Mesenteric fat pad (tissue), 1 donor: Measurements from ENCODE around the gene ZNF512B. TPM values are rescaled to one million over a fixed set of nuclear protein-coding genes. Genes with fewer than 3 reads are reported as not detected.
A peak's percentile ranks its signal among the peaks of the same experiment; 100 is the strongest.
"Not testable (repeated sequence)": the region's sequence is repeated elsewhere in the genome, so short reads cannot be mapped to it uniquely, and the experiment has no call there.

Experiments
- DNase-seq: peaks from one replicate; pipeline ENCODE4 v3.0.0-alpha.2; 2020; ENCODE audit warnings: low spot score
- long read RNA-seq: library from polyadenylated mRNA; unstranded; transcript quantifications from one replicate; pipeline ENCODE4 v2.0.0, GENCODE V29; 2020
- total RNA-seq: library from RNA; stranded (reverse); fragmentation: NEBNext Ultra II Directional; extraction: Animal tissue kit (Norgen Biotek cat#: 25700); gene quantifications from one replicate; pipeline ENCODE4 v1.2.1, GENCODE V29; 2021
- donor health status: DM: yes; HTN: yes; CAD: no.

ZNF512B gene
- 18.7 TPM for total RNA-seq
- long read RNA-seq, full-length matches to known transcripts = 2 of 21 reads
- long read RNA-seq, partial matches to known transcripts = 1 of 21 reads
- long read RNA-seq, other reads (novel, unspliced or antisense) = 18 of 21 reads

GRCh38 chr20:63969838-63970713 lies at the start of gene ZNF512B:
ZNF512B (minus strand) TSS chr20:63969930; CDS start chr20:63967950, 1,980 bp downstream.
- DNase-seq = peak; percentile 89

GRCh38 chr20:64015635-64016034 lies 45.9 kb upstream of the ZNF512B start:
- DNase-seq = no peak

- DNase-seq = not testable (repeated sequence)
These were observed 42.8 kb upstream of the ZNF512B start for GRCh38 chr20:64012385-64013154.

- DNase-seq = no peak
These were observed 41.6 kb upstream of the ZNF512B start for GRCh38 chr20:64011366-64011779.

- DNase-seq = no peak
These were observed 41.0 kb upstream of the ZNF512B start for GRCh38 chr20:64010711-64011237.

GRCh38 chr20:64009811-64010387 lies 40.2 kb upstream of the ZNF512B start:
- DNase-seq = no peak

GRCh38 chr20:64006902-64007301 lies 37.2 kb upstream of the ZNF512B start:
- no peak for DNase-seq

GRCh38 chr20:64006490-64006889 lies 36.8 kb upstream of the ZNF512B start:
- DNase-seq = no peak

GRCh38 chr20:64005394-64005793 lies 35.7 kb upstream of the ZNF512B start:
- no peak for DNase-seq

- DNase-seq = no peak
These were observed 34.4 kb upstream of the ZNF512B start for GRCh38 chr20:64003960-64004725.

- no peak for DNase-seq
These were observed 31.9 kb upstream of the ZNF512B start for GRCh38 chr20:64001607-64002011.

GRCh38 chr20:64000906-64001305 lies 31.2 kb upstream of the ZNF512B start:
- no peak for DNase-seq

GRCh38 chr20:63982937-63983336 lies 13.2 kb upstream of the ZNF512B start:
- no peak for DNase-seq

- DNase-seq = peak; percentile 98
These were observed 11.3 kb upstream of the ZNF512B start, which contains the start of gene PRPF6 for GRCh38 chr20:63980806-63981728. PRPF6 (plus strand) TSS chr20:63981132; CDS start chr20:63981246, 114 bp downstream.

- DNase-seq = no peak
These were observed 10.6 kb upstream of the ZNF512B start for GRCh38 chr20:63980317-63980805.

- no peak for DNase-seq
These were observed 10.0 kb upstream of the ZNF512B start, which contains the start of gene SAMD10 for GRCh38 chr20:63979557-63980316. SAMD10 (minus strand) TSS chr20:63979642; CDS start chr20:63979467, 175 bp downstream.

- no peak for DNase-seq
These were observed 9.5 kb upstream of the ZNF512B start for GRCh38 chr20:63979229-63979556.
